Suprapubic skin (tissue), 4 donors: Measurements from ENCODE around the gene SLIT2.

ENCODE experiments used
- CTCF ChIP-seq, 2 donors: fragments of 200-600 bp in 1 of 2; fragments of 450-650 bp in 1 of 2; sonication (generic) in 1 of 2; IDR thresholded peaks; one replicate each; pipeline ENCODE4 v1.5.1; 2016 to 2019; ENCODE audit warnings: antibody characterized with exemption in 2 of 2, mild to moderate bottlenecking in 1 of 2, moderate library complexity in 1 of 2
- EP300 ChIP-seq: sonication (generic); formaldehyde crosslinking; IDR thresholded peaks from one replicate; pipeline ENCODE4 v1.6.1; 2017; ENCODE audit warnings: antibody characterized with exemption
- POLR2A ChIP-seq, 2 donors: fragments of 450-650 bp; IDR thresholded peaks; one replicate each; pipeline ENCODE4 v1.6.1; 2017; ENCODE audit warnings: antibody characterized with exemption in 2 of 2, mild to moderate bottlenecking in 2 of 2, moderate library complexity in 2 of 2
- POLR2AphosphoS5 ChIP-seq, 3 donors: sonication (generic); formaldehyde crosslinking; IDR thresholded peaks; one replicate each; pipeline ENCODE4 v1.6.1; 2017; ENCODE audit warnings: antibody characterized with exemption in 3 of 3

- TF ChIP-seq CTCF (IDR thresholded peaks at IDR 0.05) (no peak), POLR2A (IDR thresholded peaks at IDR 0.05) (no peak), POLR2AphosphoS5 (IDR thresholded peaks at IDR 0.05) (no peak), EP300 (no peak)
These were observed 20.7 kb downstream of the SLIT2 start for GRCh38 chr4:20272411-20272872.
